NCI-H1436 treated with DMSO at 0.1 percent for 48 hours (cell line): ENCODE data around the gene MRPL36.

Experiments
- DNase-seq: peaks from one replicate; lab custom pipeline; 2025; lab: John Stamatoyannopoulos, UW

The MRPL36 gene

GRCh38 chr5:1749346-1750124, 50.1 kb downstream of the MRPL36 start:
- no peak for DNase-seq

GRCh38 chr5:1748845-1749244, 50.8 kb downstream of the MRPL36 start:
- DNase-seq = no peak
